ENCODE data around the gene BPI. TPM values are rescaled to one million over a fixed set of nuclear protein-coding genes. Genes with fewer than 3 reads are reported as not detected.
A peak's percentile ranks its signal among the peaks of the same experiment; 100 is the strongest.

Gene BPI
- total RNA-seq, 2 donors from 2014 or later, result not detected

- peak overlapping the region; percentile 27 for H3K4me3 ChIP-seq
- intact Hi-C loops (cut with DNase I), result no loop called here
- H3K9ac ChIP-seq (ENCODE audit: low read depth in 2 of 2, low read length in 2 of 2), result peak overlapping the region in 1 of 2 donors; percentile 66
- no peaks in the 10 kb centered on the region for H3K9me3 ChIP-seq
- no peaks in the 10 kb centered on the region for H3K4me1 ChIP-seq
- TF ChIP-seq CTCF (IDR thresholded peaks at IDR 0.05), result no peak
- H3K36me3 ChIP-seq, result no peaks in the 10 kb centered on the region
- H3K27ac ChIP-seq, result peak overlapping the region; percentile 8
- H3K27me3 ChIP-seq, result peaks cover 12% of the 10 kb centered on the region
- DNase-seq, result no peak
These were observed 44.0 kb upstream of the BPI start for GRCh38 chr20:38260025-38260377.

- H3K9me3 ChIP-seq, result no peaks in the 10 kb centered on the region
- intact Hi-C loops (cut with DNase I), result no loop called here
- DNase-seq, result no peak
- no peaks in the 10 kb centered on the region for H3K4me1 ChIP-seq
- no peaks in the 10 kb centered on the region for H3K36me3 ChIP-seq
- peak within 1 kb of the TSS; percentile 27 for H3K4me3 ChIP-seq
- TF ChIP-seq CTCF (IDR thresholded peaks at IDR 0.05), result no peak
- H3K27ac ChIP-seq, result peak within 1 kb of the TSS; percentile 8
- H3K27me3 ChIP-seq, result peaks cover 12% of the 10 kb centered on the region
- peak within 1 kb of the TSS in 1 of 2 donors; percentile 66 for H3K9ac ChIP-seq (ENCODE audit: low read depth in 2 of 2, low read length in 2 of 2)
These were observed 43.4 kb upstream of the BPI start, which contains the start of gene KIAA1755 for GRCh38 chr20:38260378-38261053. TSS of gene KIAA1755 (minus strand) at chr20:38260735. CDS start at chr20:38260500, 235 bp downstream.

GRCh38 chr20:38261054-38261390 lies 42.9 kb upstream of the BPI start:
- H3K36me3 ChIP-seq, result no peaks in the 10 kb centered on the region
- DNase-seq, result no peak
- H3K9ac ChIP-seq (ENCODE audit: low read depth in 2 of 2, low read length in 2 of 2), result no peak overlapping the region
- no peak overlapping the region for H3K4me3 ChIP-seq
- no peaks in the 10 kb centered on the region for H3K4me1 ChIP-seq
- H3K27ac ChIP-seq, result peak overlapping the region; percentile 8
- TF ChIP-seq CTCF (IDR thresholded peaks at IDR 0.05), result no peak
- peaks cover 12% of the 10 kb centered on the region for H3K27me3 ChIP-seq
- intact Hi-C loops (cut with DNase I), result no loop called here
- H3K9me3 ChIP-seq, result no peaks in the 10 kb centered on the region

GRCh38 chr20:38262931-38263330 lies 41.0 kb upstream of the BPI start:
- Histone ChIP-seq H3K9me3 (no peaks in the 10 kb centered on the region), H3K9ac (ENCODE audit: low read depth in 2 of 2, low read length in 2 of 2) (no peak overlapping the region), H3K4me1 (no peaks in the 10 kb centered on the region), H3K4me3 (no peak overlapping the region), H3K27me3 (peaks cover 12% of the 10 kb centered on the region), H3K27ac (no peak overlapping the region), H3K36me3 (no peaks in the 10 kb centered on the region)
- TF ChIP-seq CTCF (IDR thresholded peaks at IDR 0.05), result no peak
- intact Hi-C loops (cut with DNase I), result no loop called here
- no peak for DNase-seq

GRCh38 chr20:38266426-38266825 lies 37.5 kb upstream of the BPI start:
- DNase-seq, result no peak
- no peak for TF ChIP-seq CTCF (IDR thresholded peaks at IDR 0.05)

More at GRCh38 chr20:38266426-38266825, 37.5 kb upstream of the BPI start:
- no peaks in the 10 kb centered on the region for H3K9me3 ChIP-seq
- H3K36me3 ChIP-seq, result no peaks in the 10 kb centered on the region
- no peaks in the 10 kb centered on the region for H3K27me3 ChIP-seq
- H3K4me3 ChIP-seq, result no peak overlapping the region
- no peak overlapping the region for H3K9ac ChIP-seq (ENCODE audit: low read depth in 2 of 2, low read length in 2 of 2)
- no peaks in the 10 kb centered on the region for H3K4me1 ChIP-seq
- intact Hi-C loops (cut with DNase I), result no loop called here
- no peak overlapping the region for H3K27ac ChIP-seq

Measured in colonic mucosa (tissue), 4 donors.